Colonic mucosa (tissue), 4 donors: ENCODE data around the gene ATP8A1. TPM values are rescaled to one million over a fixed set of nuclear protein-coding genes. Genes with fewer than 3 reads are reported as not detected.

Experiments
- DNase-seq: peaks from one replicate; pipeline ENCODE4 v3.0.0-alpha.2; 2020
- H3K27ac ChIP-seq: fragments of 200-600 bp; one replicate; pipeline ENCODE4 v1.8.0; 2021
- H3K27me3 ChIP-seq: fragments of 200-600 bp; one replicate; pipeline ENCODE4 v1.8.0; 2021
- H3K36me3 ChIP-seq: fragments of 200-600 bp; one replicate; pipeline ENCODE4 v1.8.0; 2021
- H3K4me1 ChIP-seq: fragments of 200-600 bp; one replicate; pipeline ENCODE4 v1.8.0; 2021; ENCODE audit warnings: mild to moderate bottlenecking
- H3K4me3 ChIP-seq: fragments of 200-600 bp; one replicate; pipeline ENCODE4 v1.8.0; 2021
- H3K9ac ChIP-seq, 2 donors: one replicate each; pipeline ENCODE4 v1.7.0; 2013; ENCODE audit warnings: control low read depth in 2 of 2, low read depth in 2 of 2, low read length in 2 of 2
- H3K9me3 ChIP-seq: fragments of 200-600 bp; one replicate; pipeline ENCODE4 v1.8.0; 2021
- intact Hi-C: fragments of 100-400 bp; cut with DNase I; formaldehyde crosslinking; loops from one replicate; pipeline ENCODE4 v1.14.1; 2022
- total RNA-seq, 2 donors: library from RNA; stranded (reverse); fragmentation: NEBNext Ultra II Directional in 1 of 2; extraction: Animal tissue kit (Norgen Biotek cat#: 25700) in 1 of 2; gene quantifications; one replicate each; pipeline ENCODE4 v1.2.1, GENCODE V29; 2021
- TF ChIP-seq, protein P1 (sequence below): fragments of 200-600 bp; IDR thresholded peaks from one replicate; pipeline ENCODE4 v1.8.0; 2022; ENCODE audit warnings: antibody characterized with exemption, mild to moderate bottlenecking
- donor health status: healthy.
- donor health status: DM: no; HTN: no; CAD: no.
- donor health status: DM: no; HTN: no; CAD: no.

Gene ATP8A1
- total RNA-seq, 2 donors from 2014 or later: 19.1 to 34.0 TPM

DNA sequence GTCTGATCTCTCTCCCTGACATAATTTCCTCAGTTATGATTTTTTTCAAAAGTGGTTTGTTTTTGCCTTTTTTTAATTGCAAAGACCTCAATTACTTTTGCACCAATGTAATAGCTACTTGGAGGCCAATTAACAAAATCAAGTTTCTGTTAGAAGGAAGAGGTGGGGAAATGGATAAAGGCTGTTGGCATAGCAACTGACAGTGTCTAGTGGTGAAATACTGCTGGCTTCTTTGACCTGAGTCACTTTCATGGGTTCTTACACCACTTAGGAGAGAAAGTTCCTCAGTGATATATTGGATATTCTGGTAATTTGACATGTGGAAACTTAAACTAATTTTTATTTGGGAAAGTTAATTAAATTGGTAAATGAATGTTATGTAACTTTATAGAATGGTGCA lies 26.5 kb upstream of the ATP8A1 start:
- no peaks in the 10 kb centered on the region for H3K36me3 ChIP-seq
- no peaks in the 10 kb centered on the region for H3K4me1 ChIP-seq
- no peak overlapping the region for H3K9ac ChIP-seq
- no peak for DNase-seq
- intact Hi-C loops: no loop called here
- H3K27ac ChIP-seq: no peak overlapping the region
- no peaks in the 10 kb centered on the region for H3K27me3 ChIP-seq
- TF ChIP-seq, protein P1, sequence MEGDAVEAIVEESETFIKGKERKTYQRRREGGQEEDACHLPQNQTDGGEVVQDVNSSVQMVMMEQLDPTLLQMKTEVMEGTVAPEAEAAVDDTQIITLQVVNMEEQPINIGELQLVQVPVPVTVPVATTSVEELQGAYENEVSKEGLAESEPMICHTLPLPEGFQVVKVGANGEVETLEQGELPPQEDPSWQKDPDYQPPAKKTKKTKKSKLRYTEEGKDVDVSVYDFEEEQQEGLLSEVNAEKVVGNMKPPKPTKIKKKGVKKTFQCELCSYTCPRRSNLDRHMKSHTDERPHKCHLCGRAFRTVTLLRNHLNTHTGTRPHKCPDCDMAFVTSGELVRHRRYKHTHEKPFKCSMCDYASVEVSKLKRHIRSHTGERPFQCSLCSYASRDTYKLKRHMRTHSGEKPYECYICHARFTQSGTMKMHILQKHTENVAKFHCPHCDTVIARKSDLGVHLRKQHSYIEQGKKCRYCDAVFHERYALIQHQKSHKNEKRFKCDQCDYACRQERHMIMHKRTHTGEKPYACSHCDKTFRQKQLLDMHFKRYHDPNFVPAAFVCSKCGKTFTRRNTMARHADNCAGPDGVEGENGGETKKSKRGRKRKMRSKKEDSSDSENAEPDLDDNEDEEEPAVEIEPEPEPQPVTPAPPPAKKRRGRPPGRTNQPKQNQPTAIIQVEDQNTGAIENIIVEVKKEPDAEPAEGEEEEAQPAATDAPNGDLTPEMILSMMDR: no peak
- H3K4me3 ChIP-seq: no peak overlapping the region
- no peaks in the 10 kb centered on the region for H3K9me3 ChIP-seq

DNA sequence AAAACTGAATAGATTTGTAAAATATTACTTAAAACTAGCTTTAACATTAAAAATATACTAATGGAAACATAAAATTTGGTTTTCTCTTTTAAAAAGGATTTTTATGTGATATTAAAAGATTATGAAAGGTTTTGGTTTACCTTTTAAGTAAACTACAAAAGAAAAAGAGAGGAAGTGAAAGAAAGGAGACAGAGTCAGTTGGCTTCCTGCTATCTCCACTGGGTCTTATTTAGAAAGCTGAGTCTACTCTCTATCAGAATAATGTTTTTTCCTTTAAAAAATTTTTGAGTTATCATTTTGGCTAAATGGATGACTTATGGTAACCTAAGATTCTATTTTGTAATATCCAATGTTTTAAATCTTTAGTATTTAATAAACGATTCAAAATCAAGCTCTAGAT lies 21.6 kb upstream of the ATP8A1 start:
- Histone ChIP-seq H3K27ac (no peak overlapping the region), H3K27me3 (no peaks in the 10 kb centered on the region), H3K4me1 (no peaks in the 10 kb centered on the region), H3K4me3 (no peak overlapping the region), H3K9ac (no peak overlapping the region), H3K36me3 (no peaks in the 10 kb centered on the region), H3K9me3 (no peaks in the 10 kb centered on the region)
- DNase-seq: no peak
- intact Hi-C loops: no loop called here
- TF ChIP-seq, protein P1: no peak

DNA sequence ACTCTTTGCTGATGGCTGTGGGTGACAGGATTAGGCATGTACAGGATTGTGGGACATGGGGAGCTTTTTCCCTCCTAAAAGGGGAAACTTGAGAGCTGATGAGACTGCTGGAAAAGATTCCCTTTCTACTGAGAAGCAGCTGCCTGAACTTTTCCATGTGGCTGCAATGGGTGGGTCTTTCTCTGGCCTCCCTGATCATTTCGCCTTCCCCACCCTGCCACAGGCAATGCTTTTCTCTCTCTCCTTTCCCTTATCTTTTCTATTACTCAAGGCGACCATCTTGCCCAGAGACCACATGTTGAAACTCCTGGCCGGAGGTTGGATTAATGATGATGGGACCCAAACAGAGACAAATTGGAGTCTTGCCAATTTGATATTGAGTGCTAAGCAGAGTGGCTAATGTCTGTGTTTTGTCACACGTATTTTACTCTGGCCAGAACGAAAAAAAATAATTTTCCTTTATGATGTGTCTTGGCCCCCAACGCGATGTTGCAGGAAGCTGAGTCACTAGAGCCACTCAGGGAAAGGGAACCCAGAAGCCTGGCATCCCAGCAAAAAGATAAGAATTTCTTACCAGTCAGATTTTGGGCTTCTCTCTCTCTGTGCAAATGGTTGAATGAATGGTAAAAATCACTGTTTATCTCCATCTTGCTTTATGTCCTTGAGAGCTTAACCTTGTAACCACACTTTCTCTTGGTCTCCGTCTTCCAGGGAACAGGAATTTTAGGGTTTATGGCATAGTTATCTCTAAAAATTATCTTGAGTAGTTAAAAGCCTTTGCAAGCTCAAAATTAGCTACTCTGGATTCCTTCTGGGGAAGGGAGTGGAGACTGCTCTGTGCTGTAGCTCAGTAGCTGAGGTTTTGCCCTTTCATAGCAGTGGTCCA lies 19.4 kb upstream of the ATP8A1 start:
- Histone ChIP-seq H3K9ac (no peak overlapping the region), H3K36me3 (no peaks in the 10 kb centered on the region), H3K27me3 (no peaks in the 10 kb centered on the region), H3K4me1 (no peaks in the 10 kb centered on the region), H3K4me3 (no peak overlapping the region), H3K27ac (no peak overlapping the region), H3K9me3 (no peaks in the 10 kb centered on the region)
- DNase-seq: no peak
- TF ChIP-seq, protein P1: no peak
- intact Hi-C loops: no loop called here

DNA sequence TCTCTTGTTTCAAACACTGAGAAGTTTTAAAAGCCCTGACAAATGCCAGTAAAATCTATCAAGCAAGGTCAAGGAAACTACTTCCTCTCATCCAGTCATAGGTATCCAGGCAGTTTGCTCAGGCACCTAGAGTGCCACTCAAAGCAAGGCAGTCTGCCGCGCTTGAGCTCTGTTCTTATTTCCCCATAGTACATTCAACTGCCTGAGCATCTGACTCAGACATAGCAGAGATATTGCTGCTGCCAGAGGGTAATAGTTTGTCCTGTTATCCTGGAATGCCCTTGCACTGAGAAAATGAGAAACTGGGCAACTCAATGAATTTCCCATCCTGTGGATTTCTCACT lies 16.1 kb upstream of the ATP8A1 start:
- TF ChIP-seq, protein P1: no peak
- no peaks in the 10 kb centered on the region for H3K9me3 ChIP-seq
- H3K9ac ChIP-seq: no peak overlapping the region
- H3K4me1 ChIP-seq: no peaks in the 10 kb centered on the region
- no peak for DNase-seq
- intact Hi-C loops: no loop called here
- H3K27ac ChIP-seq: no peak overlapping the region
- H3K27me3 ChIP-seq: no peaks in the 10 kb centered on the region
- no peak overlapping the region for H3K4me3 ChIP-seq
- no peaks in the 10 kb centered on the region for H3K36me3 ChIP-seq

DNA sequence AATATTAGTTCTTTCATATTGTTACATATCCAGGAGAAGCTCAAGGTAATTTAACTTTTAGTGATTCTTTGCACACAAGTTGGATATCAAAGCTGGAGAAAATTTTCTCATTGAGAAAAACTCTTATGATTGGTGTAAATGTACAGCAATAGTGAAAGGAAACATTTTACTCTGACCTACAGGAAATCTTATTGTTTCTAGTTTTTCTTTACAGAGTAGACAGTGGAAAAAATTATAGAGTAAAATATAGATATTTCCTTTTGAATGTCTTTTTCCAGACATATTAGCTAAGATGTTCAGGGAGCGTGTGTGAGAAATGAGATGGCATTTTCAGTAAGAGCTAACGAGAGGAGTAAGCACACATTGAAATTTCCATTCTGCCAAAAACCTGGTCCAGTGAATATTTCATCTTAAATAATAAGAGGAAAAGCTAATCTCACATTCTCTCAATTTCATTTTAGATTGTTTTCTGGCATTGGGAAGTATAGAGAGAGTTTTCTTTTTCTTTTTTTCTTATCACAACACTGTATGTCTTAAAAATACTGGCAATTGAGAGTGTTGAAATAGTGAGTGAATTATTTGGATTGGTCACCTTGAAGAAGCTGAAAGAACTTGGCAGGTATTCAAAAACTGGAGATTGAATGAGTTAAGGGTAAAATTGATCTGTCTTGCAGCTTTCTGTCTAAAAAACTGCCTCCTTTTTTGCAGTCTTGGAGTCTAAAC lies 15.6 kb upstream of the ATP8A1 start:
- no peaks in the 10 kb centered on the region for H3K4me1 ChIP-seq
- H3K4me3 ChIP-seq: no peak overlapping the region
- no peak overlapping the region for H3K27ac ChIP-seq
- no peak for DNase-seq
- intact Hi-C loops: no loop called here
- H3K27me3 ChIP-seq: no peaks in the 10 kb centered on the region
- TF ChIP-seq, protein P1: no peak
- H3K36me3 ChIP-seq: no peaks in the 10 kb centered on the region
- H3K9ac ChIP-seq: no peak overlapping the region
- no peaks in the 10 kb centered on the region for H3K9me3 ChIP-seq
